IPS DF 19.7 (cell line): ENCODE data around the gene TTC34.
A peak's percentile ranks its signal among the peaks of the same experiment; 100 is the strongest.
"Not testable (repeated sequence)": the region's sequence is repeated elsewhere in the genome, so short reads cannot be mapped to it uniquely, and the experiment has no call there.

ENCODE experiments used
- DNase-seq: peaks from one replicate; pipeline ENCODE4 v3.0.0-alpha.2; 2013; ENCODE audit warnings: low read depth, low spot score

Gene TTC34

GRCh38 chr1:2629627-2630497 is 171.6 kb downstream of the TTC34 start:
- no peak for DNase-seq

DNA sequence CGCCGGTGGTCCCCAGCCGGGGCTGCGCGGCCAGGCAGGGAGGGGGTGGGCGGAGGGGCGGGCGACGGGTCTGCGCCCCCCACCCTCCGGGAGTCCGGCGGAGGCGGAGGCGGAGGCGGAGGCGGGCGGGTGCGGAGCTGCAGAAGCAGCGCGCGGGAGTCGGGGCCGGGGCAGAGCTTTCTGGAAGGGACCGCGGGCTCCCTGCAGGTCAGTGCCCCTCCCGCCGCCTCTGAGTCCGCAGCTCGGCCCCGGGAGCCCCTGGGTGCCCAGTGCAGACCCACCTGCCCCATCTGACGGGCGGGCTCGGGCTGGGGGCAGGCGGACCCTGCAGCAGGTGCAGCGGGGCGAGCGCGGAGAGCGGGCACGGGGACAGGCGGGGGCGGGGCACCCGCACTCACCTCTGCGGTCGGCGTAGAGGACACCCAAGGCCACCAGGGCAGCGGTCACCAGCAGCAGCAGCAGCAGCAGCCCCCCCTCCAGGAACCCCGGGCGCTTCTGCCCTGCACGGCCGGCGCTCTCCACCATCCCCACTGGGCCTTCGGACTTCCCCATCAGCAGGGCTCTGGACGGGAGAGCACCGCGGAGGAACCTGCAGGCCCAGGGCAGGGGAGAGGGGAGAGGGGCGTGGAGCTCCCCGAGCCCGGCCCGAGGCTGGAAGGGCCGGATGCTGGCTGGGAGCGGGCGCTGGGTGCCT is 172.4 kb downstream of the TTC34 start:
- DNase-seq = no peak

DNA sequence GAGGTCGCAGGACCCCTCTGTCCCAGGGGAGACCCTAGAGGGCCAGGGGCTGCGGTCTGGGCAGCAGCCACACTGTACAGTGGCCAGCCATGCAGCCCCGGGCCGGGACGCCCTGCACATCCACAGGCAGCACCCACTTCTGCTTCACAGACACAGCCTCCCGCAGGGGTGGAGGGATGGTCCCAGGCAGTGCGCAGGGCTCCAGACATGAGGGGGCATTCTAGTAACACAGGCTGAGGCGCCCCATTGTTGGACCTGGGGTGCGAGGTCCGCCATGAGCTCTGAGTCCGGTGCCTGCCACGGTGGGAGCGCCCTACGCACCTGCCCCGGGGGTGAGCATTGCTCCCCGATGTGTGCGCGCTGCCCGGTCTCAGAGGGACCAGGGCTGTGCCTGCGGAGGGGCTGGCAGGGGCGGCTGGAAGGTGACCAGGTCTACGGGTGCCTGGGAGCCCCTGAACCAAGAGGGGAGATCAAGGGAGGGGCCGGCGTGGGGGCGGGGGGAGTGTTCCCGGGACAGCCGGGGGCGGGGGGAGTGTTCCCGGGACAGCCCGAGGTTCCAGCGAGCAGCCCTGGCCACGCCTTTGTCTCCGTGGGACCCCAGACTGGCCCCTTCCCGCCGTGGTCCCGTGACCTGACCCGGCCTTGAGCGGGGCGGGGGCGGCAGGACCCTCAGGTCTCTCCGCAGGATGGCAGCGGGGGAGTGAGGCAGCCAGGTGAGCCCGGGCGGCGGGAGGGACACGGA is 173.1 kb downstream of the TTC34 start:
- DNase-seq = no peak

GRCh38 chr1:2627746-2628145 is 173.7 kb downstream of the TTC34 start:
- no peak for DNase-seq

DNA sequence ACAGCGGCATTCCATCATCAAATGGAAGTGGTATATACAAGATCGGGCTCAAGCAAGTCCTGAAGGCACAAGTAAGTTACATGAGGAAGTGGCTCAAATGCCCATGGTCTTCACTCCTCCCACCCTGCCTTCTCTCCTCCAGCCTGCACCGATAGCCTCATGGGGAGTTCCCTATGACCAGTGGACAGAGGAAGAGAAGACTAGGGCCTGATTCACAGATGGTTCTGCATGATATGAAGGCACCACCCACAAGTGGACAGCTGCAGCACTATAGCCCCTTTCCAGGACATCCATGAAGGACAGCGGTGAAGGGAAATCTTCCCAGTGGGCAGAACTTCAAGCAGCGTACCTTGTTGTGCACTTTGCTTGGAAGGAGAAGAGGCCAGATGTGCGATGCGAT is 175.7 kb downstream of the TTC34 start:
- not testable (repeated sequence) for DNase-seq

GRCh38 chr1:2625311-2625710 is 176.2 kb downstream of the TTC34 start:
- no peak for DNase-seq

DNA sequence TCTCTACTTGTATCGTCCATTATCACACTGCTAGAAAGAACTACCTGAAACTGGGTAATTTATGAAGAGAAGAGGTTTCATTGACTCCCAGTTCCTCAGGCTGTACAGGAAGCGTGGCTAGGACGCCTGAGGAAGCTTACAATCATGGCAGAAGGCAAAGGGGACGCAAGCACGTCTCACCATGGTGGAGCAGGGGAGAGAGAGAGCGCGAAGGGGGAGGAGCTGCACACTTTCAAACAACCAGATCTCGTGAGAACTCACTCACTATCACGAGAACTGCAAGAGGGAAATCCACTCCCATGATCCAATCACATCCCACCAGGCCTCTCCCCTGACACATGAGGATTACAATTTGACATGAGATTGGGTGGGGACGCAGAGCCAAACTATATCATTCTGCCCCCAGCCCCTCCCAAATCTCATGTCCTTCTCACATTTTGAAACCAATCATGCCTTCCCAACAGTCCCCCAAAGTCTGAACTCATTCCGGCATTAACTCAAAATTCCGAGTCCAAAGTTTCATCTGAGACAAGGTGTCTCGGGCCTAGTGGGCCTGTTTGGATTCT is 176.7 kb downstream of the TTC34 start:
- DNase-seq = no peak

- DNase-seq = no peak
Measured at GRCh38 chr1:2623571-2624337, 177.7 kb downstream of the TTC34 start.

- no peak for DNase-seq
Measured at GRCh38 chr1:2617971-2618470, 183.5 kb downstream of the TTC34 start.

- no peak for DNase-seq
Measured at GRCh38 chr1:2614145-2614544, 187.3 kb downstream of the TTC34 start.

- no peak for DNase-seq
Measured at GRCh38 chr1:2612591-2613365, 188.7 kb downstream of the TTC34 start.

- no peak for DNase-seq
Measured at GRCh38 chr1:2611621-2612437, 189.7 kb downstream of the TTC34 start.

DNA sequence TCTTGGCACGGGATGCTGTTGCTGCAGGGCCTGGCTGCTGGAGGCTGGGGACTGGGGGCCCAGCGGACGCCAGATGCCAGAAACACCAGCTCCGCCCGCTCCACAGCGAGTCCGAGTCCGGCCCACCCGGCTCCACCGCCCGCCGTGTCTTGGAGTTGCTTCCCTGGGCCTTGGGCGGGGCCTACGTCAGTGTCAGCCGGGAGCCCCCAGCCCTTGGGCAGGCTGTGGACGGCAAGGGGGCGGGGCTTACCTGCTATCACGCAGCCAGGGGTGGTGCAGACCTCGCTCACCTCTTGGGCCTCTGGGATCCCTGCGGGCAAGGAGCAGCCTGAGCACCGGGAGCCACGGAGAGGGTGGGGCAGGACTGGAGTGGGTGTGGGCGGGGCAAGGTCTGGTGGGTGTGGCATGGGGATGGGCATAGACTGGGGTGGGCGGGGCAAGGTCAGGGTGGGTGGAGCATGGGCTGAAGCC is 190.4 kb downstream of the TTC34 start:
- DNase-seq = peak; percentile 45

DNA sequence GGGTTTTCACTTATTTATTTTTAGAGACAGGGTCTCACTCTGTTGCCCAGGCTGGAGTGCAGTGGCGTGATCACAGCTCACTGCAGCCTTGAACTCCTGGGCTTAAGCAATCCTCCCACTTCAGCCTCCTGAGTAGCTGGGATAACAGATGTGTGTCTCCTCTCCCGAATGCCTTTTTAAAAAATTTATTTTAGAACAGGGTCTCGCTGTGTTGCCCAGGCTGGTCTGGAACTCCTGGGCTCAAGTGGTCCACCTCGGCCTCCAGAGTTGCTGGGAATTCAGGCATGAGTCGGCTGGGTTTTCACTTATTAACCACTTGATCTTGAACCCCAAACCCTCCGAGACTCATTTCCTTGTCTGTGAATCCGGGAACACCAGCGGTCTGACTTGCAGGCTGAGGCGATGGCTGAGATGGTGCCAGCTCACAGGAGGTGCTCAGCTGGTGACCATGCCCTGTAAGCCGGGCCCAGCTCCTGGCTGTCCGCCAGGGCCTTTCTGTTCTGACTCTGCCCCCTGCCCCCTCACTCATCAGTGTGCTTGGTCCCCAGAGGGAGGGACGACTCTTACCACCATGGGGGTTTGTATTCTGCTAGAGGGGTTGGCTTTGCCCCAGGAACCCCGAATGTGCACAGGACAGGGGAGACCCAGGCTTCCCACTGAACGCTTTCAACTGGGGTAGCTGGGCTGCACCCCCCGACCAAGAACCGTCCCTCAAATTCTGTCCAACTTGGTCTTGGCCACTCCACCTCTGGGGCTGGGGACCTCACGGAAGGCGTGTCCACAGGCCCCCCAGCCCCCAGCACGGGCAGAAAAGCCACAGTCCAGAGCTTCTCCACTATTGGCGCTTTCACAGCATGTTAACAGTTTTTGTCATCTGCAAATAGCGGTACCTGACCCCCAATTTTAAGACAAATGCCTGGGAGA is 191.2 kb downstream of the TTC34 start:
- no peak for DNase-seq

- no peak for DNase-seq
Measured at GRCh38 chr1:2609319-2610035, 192.0 kb downstream of the TTC34 start.

DNA sequence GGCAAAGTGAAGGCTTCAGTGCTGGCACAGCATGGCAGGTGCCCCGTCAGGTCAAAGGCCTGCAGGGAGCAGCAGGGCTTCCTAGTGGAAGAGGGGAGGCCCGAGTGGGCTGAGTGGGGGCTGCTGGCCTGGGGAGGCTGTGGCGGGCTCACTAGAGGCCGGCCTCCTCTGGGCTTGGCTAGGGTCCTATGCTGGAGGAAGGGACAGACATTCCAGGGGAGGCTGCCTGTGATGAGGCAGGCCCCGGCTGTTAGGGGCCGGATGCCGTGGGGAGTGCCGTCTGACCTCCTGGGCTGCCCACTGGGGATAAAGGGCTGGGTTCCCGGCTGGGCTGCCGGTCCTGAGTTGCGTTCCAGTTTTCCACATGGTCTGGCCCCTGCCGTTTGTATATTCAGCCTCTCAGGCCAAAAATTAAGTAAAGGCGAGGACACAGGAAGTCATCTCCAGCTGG is 193.8 kb downstream of the TTC34 start:
- no peak for DNase-seq

GRCh38 chr1:2606881-2607621 is 194.4 kb downstream of the TTC34 start:
- DNase-seq = no peak
